Effector memory CD8-positive, alpha-beta T cell (primary cell): ENCODE measurements around the gene ERMAP.
"Not testable (repeated sequence)": the region's sequence is repeated elsewhere in the genome, so short reads cannot be mapped to it uniquely, and the experiment has no call there.

Experiments used
- ATAC-seq: fragments of 150-1000 bp; cut with Tn5 transposase; replicated peaks from 2 replicates; pipeline ENCODE4 v1.10.0; 2021; ENCODE audit warnings: mild to moderate bottlenecking, moderate library complexity
- DNase-seq, 3 experiments: peaks; one replicate each; pipeline ENCODE4 v3.0.0; 2021
- H3K27ac Mint-ChIP-seq, 2 donors: one replicate each; pipeline ENCODE4 v1.8.0; 2022; ENCODE audit warnings: mild to moderate bottlenecking in 2 of 2, mixed read lengths in 2 of 2, moderate library complexity in 2 of 2
- H3K27me3 Mint-ChIP-seq, 2 donors: one replicate each; pipeline ENCODE4 v1.8.0; 2022; ENCODE audit warnings: mixed read lengths in 2 of 2
- H3K36me3 Mint-ChIP-seq: one replicate; pipeline ENCODE4 v1.8.0; 2022; ENCODE audit warnings: mild to moderate bottlenecking, moderate library complexity, mixed read lengths; ENCODE audit not compliant: insufficient read depth
- H3K4me1 Mint-ChIP-seq, 2 donors: one replicate each; pipeline ENCODE4 v1.8.0; 2022; ENCODE audit warnings: low read depth in 2 of 2, mixed read lengths in 2 of 2
- H3K4me3 Mint-ChIP-seq, 2 donors: one replicate each; pipeline ENCODE4 v1.8.0; 2022; ENCODE audit warnings: mild to moderate bottlenecking in 2 of 2, mixed read lengths in 2 of 2, moderate library complexity in 2 of 2
- H3K9me3 Mint-ChIP-seq, 2 donors: one replicate each; pipeline ENCODE4 v1.8.0; 2022; ENCODE audit warnings: mixed read lengths in 2 of 2

Gene ERMAP

DNA sequence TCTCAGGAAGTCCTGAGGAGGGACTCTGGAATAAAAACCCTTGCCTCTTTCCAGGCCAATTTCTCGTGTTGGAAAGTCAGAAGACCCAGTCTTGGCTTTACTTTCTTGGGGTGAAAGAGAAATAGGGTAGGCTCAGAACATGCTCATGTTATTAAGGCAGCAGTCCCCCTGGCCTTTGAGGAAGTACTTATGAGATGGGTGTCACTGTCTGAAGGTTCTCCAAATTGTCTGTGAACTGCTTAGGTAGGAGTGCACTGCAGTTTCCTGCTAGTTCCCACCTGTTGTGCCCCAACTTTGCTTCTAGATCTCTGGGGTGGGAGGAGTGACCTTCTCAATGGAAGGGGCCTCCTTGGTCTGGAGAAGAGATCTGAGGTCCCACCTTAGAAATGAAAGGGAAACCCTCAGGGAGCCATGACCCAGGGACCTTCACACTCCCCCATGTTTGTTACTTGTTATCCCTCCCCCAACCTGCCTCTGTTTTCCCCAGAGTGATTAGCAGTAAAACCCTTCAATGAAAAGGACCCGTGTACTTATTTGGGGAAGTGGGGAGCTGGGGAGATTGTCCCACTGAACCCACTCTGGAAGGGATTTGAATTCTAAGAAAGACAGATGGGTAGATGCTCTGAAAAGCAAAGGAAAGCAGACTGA is 35.2 kb downstream of the ERMAP start:
- peaks cover 2% of the 10 kb centered on the region for H3K36me3 Mint-ChIP-seq
- ATAC-seq (no peak), DNase-seq (no peak)
- no peak overlapping the region for H3K27ac Mint-ChIP-seq
- no peaks in the 10 kb centered on the region for H3K27me3 Mint-ChIP-seq
- no peaks in the 10 kb centered on the region for H3K9me3 Mint-ChIP-seq
- peaks cover 17 to 23% of the 10 kb centered on the region in 2 donors for H3K4me1 Mint-ChIP-seq
- H3K4me3 Mint-ChIP-seq = no peak overlapping the region

DNA sequence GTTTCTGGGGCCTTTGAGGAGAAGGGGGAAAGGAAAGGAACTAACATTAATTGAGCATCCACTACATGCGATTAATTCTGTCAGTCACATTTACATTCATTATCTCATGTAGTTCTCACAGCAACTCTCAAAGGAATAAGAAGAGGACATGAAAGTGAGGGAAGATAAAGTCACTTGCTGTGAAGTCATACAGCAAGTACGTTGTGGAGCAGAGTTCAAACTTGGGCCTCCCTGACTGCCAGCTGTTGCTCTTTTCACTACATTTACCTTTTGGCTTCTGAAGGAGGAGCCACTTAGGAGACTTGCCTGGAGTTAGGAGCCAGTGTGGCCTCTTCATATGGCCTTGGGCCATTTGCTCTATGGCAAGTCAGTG is 35.7 kb downstream of the ERMAP start:
- Mint-ChIP-seq H3K4me1 (peaks cover 12 to 17% of the 10 kb centered on the region in 2 donors), H3K36me3 (peaks cover 2% of the 10 kb centered on the region), H3K27me3 (no peaks in the 10 kb centered on the region), H3K9me3 (no peaks in the 10 kb centered on the region), H3K27ac (no peak overlapping the region), H3K4me3 (no peak overlapping the region)
- ATAC-seq = no peak
- DNase-seq = no peak

DNA sequence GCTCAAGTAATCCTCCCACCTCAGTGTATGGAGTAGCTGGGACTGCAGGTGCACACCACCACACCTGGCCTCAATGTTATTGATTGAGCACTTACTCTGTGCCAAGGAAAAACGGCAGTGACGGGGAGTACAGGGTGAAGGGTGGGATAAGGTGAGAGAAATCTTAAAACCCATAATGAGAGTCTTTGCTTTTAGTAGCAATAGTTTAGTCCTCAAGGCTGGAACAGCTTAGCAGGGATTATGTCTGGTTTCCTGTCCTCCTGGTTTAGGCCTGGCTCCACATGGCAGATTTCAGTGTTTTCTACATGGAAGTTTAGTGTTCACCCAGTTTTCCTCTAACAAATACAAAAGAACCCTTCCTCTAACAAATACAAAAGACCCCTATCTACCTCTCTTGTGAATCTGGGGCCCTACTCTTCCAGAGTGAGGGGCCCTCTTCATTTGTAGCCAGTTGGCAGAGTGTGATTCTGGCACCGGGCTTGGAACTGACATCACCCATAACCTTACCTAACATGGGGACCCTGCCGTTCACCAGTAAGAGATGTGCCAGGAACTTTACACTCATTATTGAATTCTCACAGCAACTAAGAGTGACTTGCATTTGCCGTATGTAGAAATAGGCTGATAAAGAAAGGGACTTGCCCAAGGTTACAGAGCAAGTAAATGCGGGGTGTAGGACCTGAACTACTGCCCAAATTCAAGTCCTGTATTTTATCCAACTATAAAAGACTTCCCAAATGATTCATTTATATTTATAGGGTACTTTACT is 36.4 kb downstream of the ERMAP start:
- Mint-ChIP-seq H3K4me3 (no peak overlapping the region), H3K36me3 (peaks cover 2% of the 10 kb centered on the region), H3K27ac (no peak overlapping the region), H3K27me3 (no peaks in the 10 kb centered on the region), H3K4me1 (peaks cover 5 to 10% of the 10 kb centered on the region in 2 donors), H3K9me3 (no peaks in the 10 kb centered on the region)
- DNase-seq (no peak), ATAC-seq (no peak)

DNA sequence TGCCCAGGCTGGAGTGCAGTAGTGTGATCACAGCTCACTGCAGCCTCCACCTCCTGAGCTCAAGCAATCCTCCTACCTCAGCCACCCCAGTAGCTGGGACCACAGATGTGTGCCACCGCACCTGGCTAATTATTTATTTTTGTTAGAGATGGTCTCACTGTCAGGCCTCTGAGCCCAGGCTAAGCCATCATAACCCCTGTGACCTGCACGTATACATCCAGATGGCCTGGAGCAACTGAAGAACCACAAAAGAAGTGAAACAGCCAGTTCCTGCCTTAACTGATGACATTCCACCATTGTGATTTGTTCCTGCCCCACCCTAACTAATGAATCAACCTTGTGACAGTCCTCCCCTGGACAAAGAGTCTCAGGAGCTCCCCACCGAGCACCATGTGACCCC is 39.6 kb downstream of the ERMAP start:
- not testable (repeated sequence) for DNase-seq, H3K9me3 Mint-ChIP-seq, H3K36me3 Mint-ChIP-seq, H3K4me1 Mint-ChIP-seq, ATAC-seq, H3K4me3 Mint-ChIP-seq
- Mint-ChIP-seq H3K27ac (peak overlapping the region in 1 of 2 donors; percentile 28), H3K27me3 (peaks cover 22 to 29% of the 10 kb centered on the region in 2 donors)

DNA sequence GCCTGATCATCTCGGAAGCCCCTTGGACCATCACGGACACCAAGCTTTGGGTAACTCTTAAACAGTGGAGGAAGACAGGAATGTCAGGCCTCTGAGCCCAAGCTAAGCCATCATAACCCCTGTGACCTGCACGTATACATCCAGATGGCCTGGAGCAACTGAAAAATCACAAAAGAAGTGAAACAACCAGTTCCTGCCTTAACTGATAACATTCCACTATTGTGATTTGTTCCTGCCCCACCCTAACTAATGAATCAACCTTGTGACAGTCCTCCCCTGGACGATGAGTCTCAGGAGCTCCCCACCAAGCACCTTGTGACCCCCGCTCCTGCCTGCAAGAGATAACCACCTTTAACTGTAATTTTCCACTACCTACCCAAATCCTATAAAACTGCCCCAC is 42.4 kb downstream of the ERMAP start:
- H3K4me3 Mint-ChIP-seq, H3K9me3 Mint-ChIP-seq, H3K36me3 Mint-ChIP-seq, DNase-seq, ATAC-seq, H3K4me1 Mint-ChIP-seq, H3K27ac Mint-ChIP-seq: not testable (repeated sequence)
- H3K27me3 Mint-ChIP-seq = peaks cover 41 to 51% of the 10 kb centered on the region in 2 donors

DNA sequence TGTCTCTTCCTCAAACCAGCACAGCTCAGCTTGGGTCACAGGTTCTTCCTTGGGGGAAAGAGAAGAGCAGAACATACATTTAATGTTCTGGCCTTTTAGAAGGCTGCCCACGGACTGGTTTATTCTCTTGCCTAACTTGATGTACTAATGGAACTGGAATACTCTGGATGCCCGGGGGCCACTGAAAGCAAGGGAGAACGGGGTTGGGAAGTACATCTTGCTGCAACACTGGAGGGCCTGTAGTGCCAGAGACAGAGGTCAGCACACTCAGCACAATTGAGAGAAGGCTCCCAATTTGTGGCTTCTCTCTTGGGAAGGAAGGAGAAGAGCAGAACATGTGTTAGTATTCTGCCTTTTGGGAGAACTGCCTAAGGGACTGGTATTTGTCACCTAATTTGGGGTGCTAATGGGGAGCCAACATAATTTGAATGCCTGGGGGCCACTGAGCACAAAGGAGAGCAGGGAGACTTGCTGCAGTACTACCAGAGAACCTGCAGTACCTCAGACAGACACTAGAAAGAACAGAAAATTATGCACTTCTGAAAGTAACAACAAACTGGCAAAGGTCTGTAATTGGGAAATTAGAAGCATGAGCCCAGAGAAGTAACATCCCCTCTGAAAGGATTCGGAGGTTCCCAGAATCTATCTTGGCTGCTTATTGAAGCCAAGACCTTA is 43.6 kb downstream of the ERMAP start:
- Mint-ChIP-seq H3K36me3 (peaks cover 2% of the 10 kb centered on the region), H3K4me1 (no peaks in the 10 kb centered on the region), H3K27ac (no peak overlapping the region), H3K9me3 (peaks cover 9 to 10% of the 10 kb centered on the region in 2 donors), H3K4me3 (no peak overlapping the region), H3K27me3 (peaks cover 44 to 51% of the 10 kb centered on the region in 2 donors)
- no peak for ATAC-seq
- DNase-seq = no peak

DNA sequence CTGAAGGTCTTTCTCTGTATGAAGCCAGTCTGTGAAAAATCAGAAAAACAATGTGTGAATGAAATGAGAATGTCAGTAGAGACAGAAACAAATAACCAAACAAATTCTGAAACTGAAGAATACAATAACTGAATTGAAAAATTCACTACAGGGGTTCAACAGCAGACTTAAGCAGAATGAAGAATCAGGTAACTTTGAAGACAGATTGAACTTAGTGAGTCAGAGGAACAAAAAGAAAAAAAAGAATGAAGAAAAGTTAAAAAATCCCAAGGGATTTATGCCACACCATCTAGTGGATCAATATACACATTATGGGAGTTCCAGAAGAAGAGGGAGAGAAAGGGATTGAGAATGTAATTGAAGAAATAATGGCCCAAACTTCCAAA is 44.1 kb downstream of the ERMAP start:
- H3K27ac Mint-ChIP-seq = no peak overlapping the region
- H3K27me3 Mint-ChIP-seq = peaks cover 44 to 51% of the 10 kb centered on the region in 2 donors
- H3K4me3 Mint-ChIP-seq = no peak overlapping the region
- ATAC-seq = no peak
- no peak for DNase-seq
- peaks cover 2% of the 10 kb centered on the region for H3K36me3 Mint-ChIP-seq
- no peaks in the 10 kb centered on the region for H3K4me1 Mint-ChIP-seq
- H3K9me3 Mint-ChIP-seq = peaks cover 9 to 10% of the 10 kb centered on the region in 2 donors

DNA sequence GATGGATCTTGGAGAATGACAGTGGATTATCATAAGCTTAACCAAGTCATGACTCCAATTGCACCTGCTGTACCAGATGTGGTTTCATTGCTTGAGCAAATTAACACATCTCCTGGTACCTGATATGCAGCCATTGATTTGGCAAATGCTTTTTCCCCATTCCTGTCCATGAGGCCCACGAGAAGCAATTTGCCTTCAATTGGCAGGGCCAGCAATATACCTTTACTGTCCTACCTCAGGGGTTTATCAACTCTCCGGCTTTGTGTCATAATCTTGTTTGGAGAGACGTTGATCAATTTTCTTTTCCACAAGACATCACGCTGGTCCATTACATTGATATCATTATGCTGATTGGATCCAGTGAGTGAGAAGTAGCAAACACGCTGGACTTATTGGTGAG is 49.6 kb downstream of the ERMAP start:
- Mint-ChIP-seq H3K9me3 (no peaks in the 10 kb centered on the region), H3K36me3 (no peaks in the 10 kb centered on the region), H3K4me3 (no peak overlapping the region), H3K4me1 (no peaks in the 10 kb centered on the region), H3K27me3 (peaks cover 30 to 33% of the 10 kb centered on the region in 2 donors), H3K27ac (no peak overlapping the region)
- ATAC-seq (no peak), DNase-seq (no peak)

DNA sequence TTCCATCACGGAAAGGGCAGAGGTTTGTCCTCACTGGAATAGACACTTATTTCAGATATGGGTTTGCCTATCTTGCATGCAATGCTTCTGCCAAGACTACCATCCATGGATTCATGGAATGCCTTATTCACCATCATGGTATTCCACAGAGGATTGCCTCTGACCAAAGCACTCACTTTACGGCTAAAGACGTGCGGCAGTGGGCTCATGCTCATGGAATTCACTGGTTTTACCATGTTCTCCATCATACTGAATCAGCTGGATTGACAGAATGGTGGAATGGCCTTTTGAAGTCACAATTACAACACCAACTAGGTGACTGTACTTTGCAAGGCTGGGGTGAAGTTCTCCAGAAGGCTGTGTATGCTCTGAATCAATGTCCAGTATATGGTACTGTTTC is 51.5 kb downstream of the ERMAP start:
- not testable (repeated sequence) for DNase-seq, H3K36me3 Mint-ChIP-seq, H3K4me1 Mint-ChIP-seq, H3K9me3 Mint-ChIP-seq, ATAC-seq, H3K4me3 Mint-ChIP-seq, H3K27ac Mint-ChIP-seq
- H3K27me3 Mint-ChIP-seq = peaks cover 17 to 18% of the 10 kb centered on the region in 2 donors

DNA sequence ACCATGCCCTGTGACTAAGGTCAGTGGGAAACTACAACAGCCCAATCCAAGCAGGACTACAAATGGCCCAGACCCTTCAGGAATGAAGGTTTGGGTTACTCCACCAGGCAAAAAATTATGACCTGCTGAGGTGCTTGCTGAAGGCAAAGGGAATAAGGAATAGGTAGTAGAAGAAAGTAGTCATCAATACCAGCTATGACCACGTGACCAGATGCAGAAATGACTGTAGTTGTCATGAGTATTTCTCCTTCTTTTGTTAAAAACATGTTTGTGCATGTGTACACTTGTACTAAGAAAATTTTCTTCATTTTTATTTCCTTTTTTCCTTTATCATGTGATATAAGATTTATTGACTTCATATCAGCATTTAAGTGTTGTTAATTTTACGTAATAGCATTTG is 52.3 kb downstream of the ERMAP start:
- H3K4me1 Mint-ChIP-seq, ATAC-seq, H3K36me3 Mint-ChIP-seq, H3K4me3 Mint-ChIP-seq, H3K27ac Mint-ChIP-seq, DNase-seq, H3K9me3 Mint-ChIP-seq: not testable (repeated sequence)
- H3K27me3 Mint-ChIP-seq = peaks cover 11 to 12% of the 10 kb centered on the region in 2 donors

DNA sequence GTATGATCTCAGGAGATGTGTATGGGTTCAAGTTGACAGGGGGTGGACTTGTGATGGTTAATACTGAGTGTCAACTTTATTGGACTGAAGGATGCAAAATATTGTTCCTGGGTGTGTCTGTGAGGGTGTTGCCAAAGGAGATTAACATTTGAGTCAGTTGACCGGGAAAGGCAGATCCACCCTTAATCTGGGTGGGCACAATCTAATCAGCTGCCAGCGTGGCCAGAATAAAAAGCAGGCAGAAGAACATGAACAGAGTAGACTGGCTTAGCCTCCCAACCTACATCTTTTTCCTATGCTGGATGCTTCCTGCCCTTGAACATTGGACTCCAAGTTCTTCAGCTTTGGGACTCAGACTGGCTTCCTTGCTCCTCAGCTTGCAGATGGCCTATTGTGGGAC is 52.8 kb downstream of the ERMAP start:
- H3K9me3 Mint-ChIP-seq, ATAC-seq, H3K4me1 Mint-ChIP-seq, H3K36me3 Mint-ChIP-seq, DNase-seq, H3K27ac Mint-ChIP-seq, H3K4me3 Mint-ChIP-seq: not testable (repeated sequence)
- peaks cover 11% of the 10 kb centered on the region in 2 donors for H3K27me3 Mint-ChIP-seq

DNA sequence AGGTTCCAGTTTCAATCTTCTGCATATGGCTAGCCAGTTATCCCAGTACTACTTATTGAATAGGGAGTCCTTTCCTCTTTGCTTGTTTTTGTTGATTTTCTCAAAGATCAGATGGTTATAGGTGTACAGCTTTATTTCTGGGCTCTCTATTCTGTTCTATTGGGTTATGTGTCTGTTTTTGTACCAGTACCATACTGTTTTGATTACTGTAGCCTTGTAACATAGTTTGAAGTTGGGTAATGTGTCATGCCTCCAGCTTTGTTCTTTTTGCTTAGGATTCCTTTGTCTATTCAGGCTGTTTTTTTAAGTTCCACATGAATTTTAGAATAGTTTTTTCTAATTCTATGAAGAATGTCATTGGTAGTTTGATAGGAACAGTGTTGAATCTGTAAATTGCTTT is 56.2 kb downstream of the ERMAP start:
- not testable (repeated sequence) for H3K27ac Mint-ChIP-seq, ATAC-seq, H3K4me3 Mint-ChIP-seq, H3K9me3 Mint-ChIP-seq, DNase-seq, H3K4me1 Mint-ChIP-seq, H3K36me3 Mint-ChIP-seq
- H3K27me3 Mint-ChIP-seq = peaks cover 17 to 19% of the 10 kb centered on the region in 2 donors

DNA sequence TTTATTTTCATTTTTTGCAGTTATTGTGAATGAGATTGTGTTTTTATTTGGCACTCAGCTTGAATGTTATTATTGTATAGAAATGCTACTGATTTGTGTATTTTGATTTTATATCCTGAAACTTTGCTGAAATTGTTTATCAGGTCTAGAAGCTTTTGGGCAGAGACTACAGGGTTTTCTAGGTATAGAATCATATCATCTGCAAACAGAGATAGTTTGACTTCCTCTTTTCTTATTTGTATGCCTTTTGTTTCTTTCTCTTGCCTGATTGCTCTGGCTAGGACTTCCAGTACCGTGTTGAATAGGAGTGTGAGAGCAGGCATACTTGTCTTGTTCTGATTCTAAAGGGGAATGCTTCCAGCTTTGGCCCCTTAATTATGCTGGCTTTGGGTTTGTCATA is 56.7 kb downstream of the ERMAP start:
- no peak for DNase-seq
- H3K27me3 Mint-ChIP-seq = peaks cover 17% of the 10 kb centered on the region in 2 donors
- H3K4me3 Mint-ChIP-seq = no peak overlapping the region
- no peaks in the 10 kb centered on the region for H3K4me1 Mint-ChIP-seq
- no peaks in the 10 kb centered on the region for H3K9me3 Mint-ChIP-seq
- no peak for ATAC-seq
- H3K36me3 Mint-ChIP-seq = peaks cover 4% of the 10 kb centered on the region
- no peak overlapping the region for H3K27ac Mint-ChIP-seq

DNA sequence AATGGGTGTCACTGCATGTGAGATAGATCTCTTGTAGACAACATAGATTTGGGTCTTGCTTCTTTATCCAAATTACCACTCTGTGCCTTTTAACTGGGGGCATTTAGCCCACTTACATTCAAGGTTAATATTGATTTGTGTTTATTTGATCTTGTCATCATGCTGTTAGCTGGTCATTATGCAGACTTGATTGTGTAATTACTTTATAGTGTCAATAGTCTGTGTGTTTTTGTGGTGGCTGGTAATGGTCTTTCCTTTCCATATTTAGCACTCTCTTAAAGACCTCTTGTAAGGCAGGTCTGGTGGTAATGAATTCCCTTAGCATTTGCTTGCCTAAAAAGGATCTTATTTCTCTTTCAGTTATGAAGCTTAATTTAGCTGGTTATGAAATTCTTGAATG is 59.1 kb downstream of the ERMAP start:
- DNase-seq (no peak), ATAC-seq (no peak)
- H3K4me1 Mint-ChIP-seq = no peaks in the 10 kb centered on the region
- H3K27me3 Mint-ChIP-seq = peaks cover 17 to 32% of the 10 kb centered on the region in 2 donors
- peaks cover 4% of the 10 kb centered on the region for H3K36me3 Mint-ChIP-seq
- no peaks in the 10 kb centered on the region for H3K9me3 Mint-ChIP-seq
- no peak overlapping the region for H3K27ac Mint-ChIP-seq
- no peak overlapping the region for H3K4me3 Mint-ChIP-seq
